ENCODE results near the gene RNF31. TPM values are rescaled to one million over a fixed set of nuclear protein-coding genes. Genes with fewer than 3 reads are reported as not detected.

Gene RNF31
- total and polyA plus RNA-seq, 2 of the 13 experiments (the other 11 are each of a cell fraction or from before 2014, with no cell fraction given) = 48.2 to 86.8 TPM

- TF ChIP-seq ZNF512 (CRISPR knock-in tag; IDR thresholded peaks at IDR 0.05) (peak; percentile 28; the same call in 1 of the 2 replicates), ETV6 (CRISPR knock-in tag; conservative IDR thresholded peaks at IDR 0.05) (peak; percentile 93), BHLHE40 (IDR thresholded peaks at IDR 0.05; ENCODE audit: low read length) (no peak), NR2F2 (IDR thresholded peaks at IDR 0.05; ENCODE audit: borderline replicate concordance, low read depth) (no peak), ZBED4 (CRISPR knock-in tag; IDR thresholded peaks at IDR 0.05; ENCODE audit: borderline replicate concordance) (peak; percentile 85; the same call in 1 of the 2 replicates), GPBP1L1 (CRISPR knock-in tag; IDR thresholded peaks at IDR 0.05) (no peak), ZBTB26 (CRISPR knock-in tag; IDR thresholded peaks at IDR 0.05; ENCODE audit: borderline replicate concordance) (peak; percentile 36; the same call in 1 of the 2 replicates), IKZF1 (IDR thresholded peaks at IDR 0.05) (no peak), ZNF83 (CRISPR knock-in tag; IDR thresholded peaks at IDR 0.05; ENCODE audit: borderline replicate concordance) (peak; percentile 96), EED (CRISPR knock-in tag; IDR thresholded peaks at IDR 0.05) (peak; percentile 94), ZZZ3 (CRISPR knock-in tag; IDR thresholded peaks at IDR 0.05; ENCODE audit: borderline replicate concordance) (no peak; the same call in 1 of the 2 replicates), MAF1 (CRISPR knock-in tag; IDR thresholded peaks at IDR 0.05; ENCODE audit: borderline replicate concordance) (peak; percentile 89), GATAD1 (CRISPR knock-in tag; IDR thresholded peaks at IDR 0.05) (peak; percentile 73), ATF2 (CRISPR knock-in tag; IDR thresholded peaks at IDR 0.05) (peak; percentile 73), ZNF816 (CRISPR knock-in tag; IDR thresholded peaks at IDR 0.05; ENCODE audit: borderline replicate concordance) (no peak), NFIC (IDR thresholded peaks at IDR 0.05; ENCODE audit: low read length) (no peak), TEAD3 (CRISPR knock-in tag; optimal IDR thresholded peaks at IDR 0.05; ENCODE audit: borderline replicate concordance) (peak; percentile 62), ZNF713 (CRISPR knock-in tag; IDR thresholded peaks at IDR 0.05) (peak; percentile 98), ZFP36 (IDR thresholded peaks at IDR 0.05; ENCODE audit: borderline replicate concordance, low read depth, low read length, partially characterized antibody) (no peak), ZNF562 (CRISPR knock-in tag; IDR thresholded peaks at IDR 0.05; ENCODE audit: borderline replicate concordance) (no peak)
Measured at GRCh38 chr14:24135834-24136683, 11.2 kb upstream of the RNF31 start, which contains the start of gene PSME1 (continued).

Measured in HepG2 (cell line).